Left cardiac atrium (tissue), 4 donors: Measurements from ENCODE around the gene RAB33B. TPM values are rescaled to one million over a fixed set of nuclear protein-coding genes. Genes with fewer than 3 reads are reported as not detected.

Experiments
- ATAC-seq, 2 donors: fragments of 200-7000 bp; cut with Tn5 transposase; one replicate each; pipeline ENCODE4 v1.9.1; 2020; ENCODE audit warnings: mild to moderate bottlenecking in 2 of 2, moderate library complexity in 2 of 2
- DNase-seq: peaks from one replicate; pipeline ENCODE4 v3.0.0-alpha.2; 2020
- intact Hi-C, 2 donors: fragments of 100-400 bp; cut with DNase I; formaldehyde crosslinking; loops; one replicate each; pipeline versions ENCODE4 v1.14.1 to v1.15.1; 2022 to 2023
- total RNA-seq, 2 donors: library from RNA; stranded (reverse); fragmentation: NEBNext Ultra II Directional; extraction: Animal tissue kit (Norgen Biotek cat#: 25700); gene quantifications; one replicate each; pipeline ENCODE4 v1.2.1, GENCODE V29; 2021
- donor health status: DM: no; HTN: yes; CAD: no.
- donor health status: DM: no; HTN: yes; CAD: no; lungs with severe emphysema.
- donor health status: DM: yes; HTN: yes; CAD: no.
- donor health status: Dilated cardiomyopathy.

RAB33B gene
- total RNA-seq, 2 donors from 2014 or later: 6.3 to 6.6 TPM

DNA sequence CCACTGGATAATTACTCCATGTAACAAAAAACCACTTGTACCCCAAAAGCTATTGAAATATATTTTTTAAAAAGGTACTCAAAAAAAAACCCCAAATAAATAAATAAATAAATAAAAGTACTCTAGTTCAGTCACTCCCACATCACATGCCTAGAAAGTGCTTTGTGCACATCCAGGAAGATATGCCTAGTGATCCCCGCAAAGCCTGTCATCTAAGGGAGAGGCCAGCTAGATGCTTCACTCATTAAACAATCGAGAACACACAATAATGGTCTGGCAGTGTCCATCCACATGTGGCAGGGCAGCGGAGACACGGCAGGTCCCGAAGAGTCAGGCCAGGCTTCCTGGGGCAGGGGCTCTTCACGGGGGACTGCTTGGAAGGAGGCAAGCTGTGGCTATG, 47.6 kb downstream of the RAB33B start:
- DNase-seq: no peak
- ATAC-seq: no peak
- intact Hi-C loops: loop anchor here in 1 of 2 donors (10.0 kb wide), 1 partner anchor 133 kb away; no protein-coding TSS in a partner anchor

GRCh38 chr4:139501927-139502899, 48.3 kb downstream of the RAB33B start:
- ATAC-seq (no peak), DNase-seq (no peak)
- intact Hi-C loops: loop anchor here in 1 of 2 donors (10.0 kb wide), 1 partner anchor 133 kb away; no protein-coding TSS in a partner anchor

DNA sequence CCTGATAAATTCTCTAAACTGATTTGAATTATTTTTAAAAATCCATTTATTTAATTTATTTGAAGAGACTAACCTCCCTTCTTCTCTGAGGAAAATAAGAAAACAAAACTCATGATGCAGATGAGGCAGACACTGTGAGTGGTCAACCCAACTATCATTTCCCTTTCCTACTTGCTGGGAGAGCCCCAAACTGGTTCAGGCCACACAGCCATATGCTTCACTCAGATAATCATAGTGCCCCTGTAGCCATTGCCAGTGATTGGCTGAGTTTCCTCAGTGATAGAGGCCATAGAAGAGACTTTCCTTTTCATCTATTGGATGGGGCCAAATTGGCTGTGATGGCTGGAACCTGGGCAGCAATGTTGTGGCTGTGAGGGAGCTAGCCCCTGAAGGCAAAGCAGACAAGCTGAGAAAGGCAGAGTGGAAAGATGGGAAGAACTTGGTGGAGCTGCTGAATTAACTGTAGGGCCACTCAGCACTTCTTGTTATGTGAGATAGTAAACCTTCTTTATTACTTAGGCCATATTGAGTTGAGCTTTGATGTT, 49.8 kb downstream of the RAB33B start:
- DNase-seq (no peak), ATAC-seq (no peak)
- intact Hi-C loops: loop anchor here in 1 of 2 donors (10.0 kb wide), 1 partner anchor 131 kb away; no protein-coding TSS in a partner anchor

- ATAC-seq: no peak
- intact Hi-C loops: loop anchor here in 1 of 2 donors (10.0 kb wide), 1 partner anchor 128 kb away; no protein-coding TSS in a partner anchor
- DNase-seq: no peak
Observed at GRCh38 chr4:139506774-139507173, 52.9 kb downstream of the RAB33B start.

DNA sequence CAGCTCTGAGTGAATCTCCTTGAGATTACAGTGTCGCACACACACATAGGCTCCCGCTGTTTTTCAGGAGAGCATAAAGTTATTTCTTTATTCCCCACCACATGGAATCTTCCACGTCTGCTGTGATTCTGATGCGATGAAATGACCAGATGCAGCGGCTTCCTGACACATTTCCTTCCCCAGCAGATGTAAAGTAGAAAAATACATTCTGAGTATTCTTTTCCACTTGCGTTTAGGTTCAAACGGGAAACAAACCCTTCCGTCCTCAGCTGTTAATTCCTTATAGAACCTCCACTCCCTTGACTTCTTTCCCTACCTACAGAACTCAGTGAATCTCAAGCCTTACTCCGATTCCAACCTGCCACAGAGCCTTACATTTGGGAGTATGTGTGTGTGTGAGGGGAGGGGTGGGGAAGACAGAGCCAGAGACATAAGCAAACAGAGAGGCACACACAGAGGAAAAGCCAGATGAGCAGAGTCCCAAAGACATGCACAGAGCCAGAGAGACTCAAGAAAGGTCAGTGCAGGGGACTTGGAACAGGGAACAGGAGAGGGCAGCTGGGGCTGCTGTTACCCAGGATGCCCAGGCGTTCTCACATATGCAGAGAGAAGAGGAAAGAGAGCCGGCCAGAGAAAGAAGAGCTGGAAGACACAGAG, 54.8 kb downstream of the RAB33B start:
- no peak for ATAC-seq
- no peak for DNase-seq
- intact Hi-C loops: loop anchor here in 1 of 2 donors (10.0 kb wide), 1 partner anchor 126 kb away; no protein-coding TSS in a partner anchor

GRCh38 chr4:139509727-139510410, 55.9 kb downstream of the RAB33B start:
- ATAC-seq: peak; percentile 64 to 66
- intact Hi-C loops: loop anchor here in 1 of 2 donors (10.0 kb wide), 1 partner anchor 125 kb away; no protein-coding TSS in a partner anchor
- DNase-seq: no peak

DNA sequence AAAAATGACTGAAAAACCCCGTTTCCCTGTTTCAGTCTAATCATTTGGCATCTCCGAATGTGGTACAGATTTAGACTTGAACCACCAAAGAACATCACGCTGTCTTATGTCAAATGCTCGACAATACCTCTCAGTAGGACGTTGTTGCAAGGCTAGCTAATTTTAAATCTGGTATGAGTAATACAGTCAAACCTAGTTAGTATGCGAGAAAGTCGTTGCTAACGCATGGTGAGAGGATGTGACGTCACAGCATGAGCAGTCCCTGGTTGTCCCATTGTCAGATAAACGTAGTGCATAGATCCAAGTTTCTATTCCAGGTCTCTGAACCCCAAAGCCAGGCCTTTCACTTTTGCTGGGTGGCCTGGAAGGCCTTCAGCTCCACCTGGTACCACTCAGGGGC, 57.4 kb downstream of the RAB33B start:
- no peak for ATAC-seq
- intact Hi-C loops: no loop called here
- DNase-seq: no peak

DNA sequence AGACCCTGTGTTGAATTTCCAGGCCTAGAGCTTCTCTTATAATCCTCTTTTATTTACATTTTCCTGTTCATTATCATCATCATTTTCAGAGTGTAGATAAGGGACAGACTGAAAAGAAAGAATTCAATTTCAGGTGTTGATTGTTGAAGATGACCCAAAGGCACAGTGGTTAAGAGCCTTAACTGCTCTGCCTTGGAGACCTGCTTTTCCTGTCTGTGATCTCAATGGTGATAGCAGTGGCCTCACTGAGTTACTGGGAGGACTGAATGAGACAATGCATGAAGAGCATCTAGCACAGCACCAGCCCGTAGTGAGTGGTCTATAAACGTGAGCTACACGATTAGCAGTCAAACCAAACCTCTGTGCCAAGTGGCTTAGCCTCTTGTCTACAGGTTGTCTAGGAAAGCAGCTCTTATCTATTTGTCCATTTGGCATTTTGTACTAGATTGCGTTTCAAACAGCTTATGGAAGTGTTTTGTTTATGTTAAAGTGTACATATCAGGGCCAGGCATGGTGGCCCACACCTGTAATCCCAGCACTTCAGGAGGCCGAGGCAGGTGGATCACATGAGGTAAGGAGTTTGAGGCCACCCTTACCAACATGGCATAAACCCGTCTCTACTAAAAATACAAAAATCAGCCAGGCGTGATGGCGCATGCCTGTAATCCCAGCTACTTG, 60.6 kb downstream of the RAB33B start:
- intact Hi-C loops: no loop called here
- DNase-seq (no peak), ATAC-seq (no peak)

- DNase-seq: no peak
- intact Hi-C loops: no loop called here
- peak; percentile 48 to 80 for ATAC-seq
Observed at GRCh38 chr4:139515531-139515958, 61.6 kb downstream of the RAB33B start.

- intact Hi-C loops: no loop called here
- no peak for DNase-seq
- no peak for ATAC-seq
Observed at GRCh38 chr4:139521754-139522401, 68.0 kb downstream of the RAB33B start.

DNA sequence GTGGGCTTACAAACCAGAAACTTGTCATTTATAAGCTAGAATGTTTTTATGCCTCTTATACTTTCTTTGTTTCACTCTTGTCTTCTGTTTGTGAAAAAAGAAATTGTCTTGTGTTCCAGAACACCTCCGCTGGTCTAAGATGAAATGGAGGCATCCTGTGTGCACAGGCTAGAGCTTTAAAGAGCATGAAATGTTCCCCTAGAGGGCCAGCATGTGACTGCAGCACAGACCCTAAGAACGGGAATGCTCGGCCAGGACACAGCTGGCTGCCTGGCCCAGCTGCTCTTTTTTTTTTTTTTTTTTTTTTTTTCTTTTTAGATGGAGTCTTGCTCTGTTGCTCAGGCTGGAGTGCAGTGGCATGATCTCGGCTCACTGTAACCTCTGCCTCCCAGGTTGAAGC, 68.5 kb downstream of the RAB33B start:
- ATAC-seq: peak in 1 of 2 donors; percentile 73
- DNase-seq: no peak
- intact Hi-C loops: no loop called here

DNA sequence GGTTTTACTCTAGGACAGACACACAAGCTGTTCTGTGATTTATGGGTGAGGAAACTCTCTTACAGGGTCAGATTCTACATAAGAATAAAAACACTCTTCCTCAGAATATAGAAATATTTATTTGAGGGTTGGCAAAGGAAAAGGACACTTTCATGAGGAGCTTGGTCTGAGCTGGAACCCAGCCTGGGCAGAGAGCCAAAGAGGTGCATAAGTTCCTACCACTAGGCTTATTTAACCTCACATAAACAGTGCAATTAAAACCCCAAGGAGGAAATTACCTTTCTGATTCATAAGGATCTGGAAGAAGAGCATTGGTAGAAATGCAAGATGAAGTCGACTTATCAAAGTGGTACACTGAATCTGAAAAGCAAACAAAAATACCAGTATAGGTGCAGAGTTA, 69.2 kb downstream of the RAB33B start:
- DNase-seq (no peak), ATAC-seq (no peak)
- intact Hi-C loops: no loop called here

GRCh38 chr4:139524062-139524631, 70.2 kb downstream of the RAB33B start:
- ATAC-seq (no peak), DNase-seq (no peak)
- intact Hi-C loops: no loop called here

- intact Hi-C loops: no loop called here
- DNase-seq (no peak), ATAC-seq (no peak)
Observed at GRCh38 chr4:139525414-139525813, 71.5 kb downstream of the RAB33B start.
